IMR-90 (cell line): ENCODE results near the gene HMX1. TPM values are rescaled to one million over a fixed set of nuclear protein-coding genes. Genes with fewer than 3 reads are reported as not detected.

Experiments
- ATAC-seq: fragments of 200-7000 bp; cut with Tn5 transposase; 2 replicates; pipeline ENCODE4 v1.9.1; 2020; ENCODE audit warnings: low read depth, mild to moderate bottlenecking, moderate library complexity
- BruUV-seq: library from RNA; stranded (reverse); fragments of 400-500 nt; replicated peaks from 2 replicates; lab custom pipeline; 2021; lab: Mats Ljungman, UMichigan
- CTCF ChIA-PET: fragments of 300-600 bp; formaldehyde crosslinking; extraction: SDS; loops from one replicate; lab custom pipeline; 2021; ENCODE audit warnings: antibody characterized with exemption; lab: Yijun Ruan, JAX
- POLR2A ChIA-PET: fragments of 300-600 bp; sonication (Branson Sonifier 250); formaldehyde crosslinking; loops from one replicate; lab custom pipeline; 2022; ENCODE audit warnings: antibody characterized with exemption; ENCODE audit not compliant: unreplicated experiment; lab: Charles Lee
- DNase-seq: peaks from one replicate; pipeline ENCODE4 v3.0.0; 2013
- H2AFZ ChIP-seq: replicated peaks from 2 replicates; pipeline ENCODE3; 2013; ENCODE audit warnings: low read length, mild to moderate bottlenecking; ENCODE audit not compliant: poor library complexity
- H2AK5ac ChIP-seq: 2 replicates; pipeline ENCODE4 v1.6.1; 2013; ENCODE audit warnings: low read depth, low read length, inconsistent platforms
- H2AK9ac ChIP-seq: replicated peaks from 2 replicates; pipeline ENCODE3; 2013; ENCODE audit warnings: mild to moderate bottlenecking, low read depth, low read length, moderate library complexity; ENCODE audit not compliant: poor library complexity
- H2BK120ac ChIP-seq: 2 replicates; pipeline ENCODE4 v1.6.1; 2013; ENCODE audit warnings: low read depth, low read length, inconsistent platforms
- H2BK15ac ChIP-seq: 3 replicates; pipeline ENCODE4 v1.6.1; 2013; ENCODE audit warnings: low read depth, low read length, inconsistent platforms
- H2BK20ac ChIP-seq: 2 replicates; pipeline ENCODE4 v1.6.1; 2013; ENCODE audit warnings: low read depth, mild to moderate bottlenecking, inconsistent platforms, low read length, moderate library complexity
- H2BK5ac ChIP-seq: 2 replicates; pipeline ENCODE4 v1.6.1; 2013; ENCODE audit warnings: mild to moderate bottlenecking, low read depth, low read length, inconsistent platforms; ENCODE audit not compliant: poor library complexity, severe bottlenecking
- H3K14ac ChIP-seq: replicated peaks from 2 replicates; pipeline ENCODE4 v1.6.1; 2013; ENCODE audit warnings: low read depth, low read length, inconsistent platforms
- H3K18ac ChIP-seq: 2 replicates; pipeline ENCODE4 v1.6.1; 2013; ENCODE audit warnings: low read depth, low read length, control low read depth
- H3K23ac ChIP-seq: 2 replicates; pipeline ENCODE4 v1.6.1; 2013; ENCODE audit warnings: low read depth, low read length, inconsistent platforms
- H3K27ac ChIP-seq: 2 replicates; pipeline ENCODE4 v1.5.1; 2013; ENCODE audit warnings: mild to moderate bottlenecking, control low read depth, low read length; ENCODE audit not compliant: insufficient read depth
- H3K27me3 ChIP-seq: 2 replicates; pipeline ENCODE4 v1.6.1; 2013; ENCODE audit warnings: low read length; ENCODE audit not compliant: control insufficient read depth, insufficient read depth
- H3K36me3 ChIP-seq: 2 replicates; pipeline ENCODE4 v1.6.1; 2013; ENCODE audit warnings: low read length, mixed read lengths; ENCODE audit not compliant: control insufficient read depth, insufficient read depth
- H3K4ac ChIP-seq: 2 replicates; pipeline ENCODE4 v1.6.1; 2013; ENCODE audit warnings: low read depth, low read length, inconsistent platforms
- H3K4me1 ChIP-seq: 2 replicates; pipeline ENCODE4 v1.6.1; 2013; ENCODE audit warnings: low read length, mixed read lengths; ENCODE audit not compliant: control insufficient read depth, insufficient read depth
- H3K4me2 ChIP-seq: 2 replicates; pipeline ENCODE4 v1.6.1; 2013; ENCODE audit warnings: low read depth, mild to moderate bottlenecking, control low read depth, low read length, moderate library complexity
- H3K4me3 ChIP-seq: 2 replicates; pipeline ENCODE4 v1.5.1; 2013; ENCODE audit warnings: low read depth, mild to moderate bottlenecking, control low read depth, low read length, moderate library complexity; ENCODE audit not compliant: insufficient read depth
- H3K56ac ChIP-seq: 2 replicates; pipeline ENCODE4 v1.6.1; 2013; ENCODE audit warnings: low read length, inconsistent platforms; ENCODE audit not compliant: insufficient read depth; ENCODE audit errors: extremely low read depth
- H3K79me1 ChIP-seq, 2 experiments: 2 replicates each; pipeline ENCODE4 v1.6.1; 2013; ENCODE audit warnings: low read length in 2 of 2, inconsistent platforms in 1 of 2, low read depth in 1 of 2
- H3K9ac ChIP-seq: 2 replicates; pipeline ENCODE4 v1.6.1; 2013; ENCODE audit warnings: low read depth, low read length, control low read depth
- H3K9me1 ChIP-seq: 2 replicates; pipeline ENCODE4 v1.6.1; 2013; ENCODE audit warnings: low read length, inconsistent platforms; ENCODE audit not compliant: insufficient read depth
- H3K9me3 ChIP-seq: 2 replicates; pipeline ENCODE4 v1.6.1; 2013; ENCODE audit warnings: low read length; ENCODE audit not compliant: control insufficient read depth, insufficient read depth
- H4K20me1 ChIP-seq: 2 replicates; pipeline ENCODE4 v1.6.1; 2013; ENCODE audit warnings: low read length, inconsistent platforms; ENCODE audit not compliant: insufficient read depth
- H4K5ac ChIP-seq: 2 replicates; pipeline ENCODE4 v1.6.1; 2013; ENCODE audit warnings: mild to moderate bottlenecking, low read depth, low read length, control low read depth
- H4K8ac ChIP-seq, 2 experiments: 2 replicates each; pipeline ENCODE4 v1.6.1; 2013; ENCODE audit warnings: low read depth in 2 of 2, low read length in 2 of 2, control low read depth in 1 of 2, inconsistent platforms in 1 of 2
- H4K91ac ChIP-seq: 2 replicates; pipeline ENCODE4 v1.6.1; 2013; ENCODE audit warnings: low read depth, low read length, inconsistent platforms; ENCODE audit not compliant: insufficient read depth
- BHLHE40 ChIP-seq: fragments of 150-350 bp; IDR thresholded peaks from 2 replicates; pipeline ENCODE4 v1.6.1; 2016; ENCODE audit warnings: mild to moderate bottlenecking, low read depth, low read length
- CEBPB ChIP-seq: IDR thresholded peaks from 2 replicates; pipeline ENCODE4 v1.6.1; 2012; ENCODE audit warnings: low read depth, low read length, improper control_type of control experiment
- CHD1 ChIP-seq: IDR thresholded peaks from 2 replicates; pipeline ENCODE4 v1.6.1; 2012; ENCODE audit warnings: low read depth, low read length, improper control_type of control experiment
- CTCF ChIP-seq: conservative IDR thresholded peaks from 2 replicates; pipeline ENCODE4 v1.5.1; 2012; ENCODE audit warnings: mild to moderate bottlenecking, low read depth, low read length, improper control_type of control experiment
- ELK1 ChIP-seq: fragments of 150-350 bp; IDR thresholded peaks from 2 replicates; pipeline ENCODE4 v1.6.1; 2016; ENCODE audit warnings: low read depth, mild to moderate bottlenecking, low read length, moderate library complexity, borderline replicate concordance
- FOS ChIP-seq: fragments of 150-350 bp; IDR thresholded peaks from 2 replicates; pipeline ENCODE4 v1.6.1; 2016; ENCODE audit warnings: low read depth, low read length
- MAFK ChIP-seq: IDR thresholded peaks from 2 replicates; pipeline ENCODE4 v1.6.1; 2012; ENCODE audit warnings: low read depth, low read length, improper control_type of control experiment
- MAZ ChIP-seq: IDR thresholded peaks from 2 replicates; pipeline ENCODE4 v1.6.1; 2012; ENCODE audit warnings: low read depth, mild to moderate bottlenecking, low read length, improper control_type of control experiment, moderate library complexity, borderline replicate concordance
- MXI1 ChIP-seq: IDR thresholded peaks from 2 replicates; pipeline ENCODE4 v1.6.1; 2012; ENCODE audit warnings: low read depth, mild to moderate bottlenecking, low read length, moderate library complexity, borderline replicate concordance
- NFE2L2 ChIP-seq: fragments of 150-350 bp; IDR thresholded peaks from 2 replicates; pipeline ENCODE4 v1.6.1; 2016; ENCODE audit warnings: low read depth, mild to moderate bottlenecking, low read length
- POLR2A ChIP-seq: IDR thresholded peaks from 2 replicates; pipeline ENCODE4 v1.6.1; 2012; ENCODE audit warnings: mild to moderate bottlenecking, low read depth, low read length
- RAD21 ChIP-seq: IDR thresholded peaks from 2 replicates; pipeline ENCODE4 v1.6.1; 2012; ENCODE audit warnings: low read length, improper control_type of control experiment
- RCOR1 ChIP-seq: IDR thresholded peaks from 2 replicates; pipeline ENCODE4 v1.6.1; 2012; ENCODE audit warnings: mild to moderate bottlenecking, low read length, improper control_type of control experiment; ENCODE audit not compliant: insufficient replicate concordance
- RFX5 ChIP-seq: IDR thresholded peaks from 2 replicates; pipeline ENCODE4 v1.8.0; 2012; ENCODE audit warnings: low read depth, mild to moderate bottlenecking, low read length, moderate library complexity
- SMC3 ChIP-seq: fragments of 150-350 bp; IDR thresholded peaks from 2 replicates; pipeline ENCODE4 v1.6.1; 2016; ENCODE audit warnings: low read depth, mild to moderate bottlenecking, antibody characterized with exemption, low read length, moderate library complexity
- USF2 ChIP-seq: fragments of 150-350 bp; IDR thresholded peaks from 2 replicates; pipeline ENCODE4 v1.6.1; 2017; ENCODE audit warnings: mild to moderate bottlenecking, antibody characterized with exemption, low read length, low read depth
- WGBS, 2 experiments: methylation state at CpG; one replicate each; pipeline versions ENCODE4 v1.1.5 to v1.1.7; 2013; ENCODE audit warnings: missing lambda C conversion rate in 2 of 2; ENCODE audit not compliant: insufficient read length in 1 of 2; ENCODE audit errors: extremely low coverage in 2 of 2; 5-methylcytosine and 5-hydroxymethylcytosine counted together
- dilution Hi-C: fragments of 300-500 bp; cut with HindIII; formaldehyde crosslinking; loops from one replicate; pipeline ENCODE4 v1.14.3; 2018; ENCODE audit warnings: low sequenced_read_pairs; ENCODE audit not compliant: unreplicated experiment
- in situ Hi-C: fragments of 300-500 bp; cut with MboI; formaldehyde crosslinking; loops from 3 replicates; pipeline ENCODE4 v1.14.3; 2019; ENCODE audit warnings: low sequenced_read_pairs, inconsistent platforms, mixed read lengths
- intact Hi-C: fragments of 100-400 bp; cut with micrococcal nuclease; formaldehyde crosslinking; loops from 2 replicates; pipeline ENCODE4 v1.10.0; 2022
- polyA plus RNA-seq, 3 experiments: library from polyadenylated mRNA; depleted of rRNA; stranded (reverse); fragments of >200 nt; gene quantifications; 2 replicates each; pipeline ENCODE4 v1.2.3, GENCODE V29; 2012; ENCODE audit warnings: low replicate concordance in 1 of 3
- total RNA-seq: library from RNA; depleted of rRNA; stranded (reverse); fragments of >200 nt; gene quantifications from 2 replicates; pipeline ENCODE4 v1.2.3, GENCODE V29; 2012

HMX1 gene
- total and polyA plus RNA-seq, 2 of the 4 experiments (the other 2 are of a cell fraction): not detected

- no peak overlapping the region for H4K91ac ChIP-seq
- BruUV-seq: no TSS peak
- H3K4ac ChIP-seq: no peak overlapping the region
- no peaks in the 10 kb centered on the region for H3K79me1 ChIP-seq
- H3K4me3 ChIP-seq: no peak overlapping the region
- no peak overlapping the region for H3K9ac ChIP-seq
- no peak overlapping the region for H2AK9ac ChIP-seq
- in situ Hi-C loops (no loop called here), dilution Hi-C loops (no loop called here), intact Hi-C loops (no loop called here)
- 49% methylated on average over 8 of the region's 16 CpGs; no CpG with 5 or more reads in 1 of the 2 experiments for WGBS, 2 experiments
- no peak for ATAC-seq
- no peaks in the 10 kb centered on the region for H3K4me1 ChIP-seq
- no peak overlapping the region for H3K14ac ChIP-seq
- no peak overlapping the region for H3K27ac ChIP-seq
- no peak overlapping the region for H2BK5ac ChIP-seq
- no peaks in the 10 kb centered on the region for H3K36me3 ChIP-seq
- H4K5ac ChIP-seq: no peak overlapping the region
- no peaks in the 10 kb centered on the region for H3K27me3 ChIP-seq
- H3K18ac ChIP-seq: no peak overlapping the region
- H3K23ac ChIP-seq: no peak overlapping the region
- no peak overlapping the region for H4K8ac ChIP-seq
- no peak overlapping the region for H3K4me2 ChIP-seq
- no peak overlapping the region for H3K56ac ChIP-seq
- H2AFZ ChIP-seq: no peak overlapping the region
- no peak overlapping the region for H2BK120ac ChIP-seq
- H2BK20ac ChIP-seq: no peak overlapping the region
- no peaks in the 10 kb centered on the region for H4K20me1 ChIP-seq
- ChIA-PET CTCF (no interaction called here), POLR2A (no interaction called here)
- no peak overlapping the region for H2BK15ac ChIP-seq
- H3K9me3 ChIP-seq: peaks cover 5% of the 10 kb centered on the region; the same call in 1 of the 2 replicates
- H3K9me1 ChIP-seq: no peaks in the 10 kb centered on the region
- no peak overlapping the region for H2AK5ac ChIP-seq
- DNase-seq: no peak
- TF ChIP-seq FOS: no peak
- TF ChIP-seq POLR2A: no peak
- TF ChIP-seq RAD21: no peak
- no peak for TF ChIP-seq CHD1
- TF ChIP-seq MAFK: no peak
- TF ChIP-seq CTCF: no peak
- no peak for TF ChIP-seq MAZ
- no peak for TF ChIP-seq RCOR1
- TF ChIP-seq CEBPB: no peak
- no peak for TF ChIP-seq NFE2L2
- TF ChIP-seq ELK1: no peak
- TF ChIP-seq SMC3: no peak
- TF ChIP-seq MXI1: no peak
- TF ChIP-seq USF2: no peak
- no peak for TF ChIP-seq BHLHE40
- TF ChIP-seq RFX5: no peak
These were observed 48.1 kb upstream of the HMX1 start for GRCh38 chr4:8919651-8920288.
